Neural cell (in vitro differentiated cells): Measurements from ENCODE around the gene KCNJ10. TPM values are rescaled to one million over a fixed set of nuclear protein-coding genes. Genes with fewer than 3 reads are reported as not detected.

ENCODE experiments used
- H2AFZ ChIP-seq: fragments of 200-600, 300-800 bp; sonication (generic), shearing (Covaris generic); 2 replicates; pipeline ENCODE4 v1.6.0; 2014; ENCODE audit warnings: low read depth, mild to moderate bottlenecking, antibody characterized with exemption, low read length, moderate library complexity
- H3F3A ChIP-seq: fragments of 200-600 bp; shearing (Covaris generic); 2 replicates; pipeline ENCODE4 v1.6.1; 2016; ENCODE audit warnings: mild to moderate bottlenecking, moderate library complexity, mixed read lengths, antibody characterized with exemption, low read length; ENCODE audit not compliant: insufficient read depth, poor library complexity, severe bottlenecking
- H3K27ac ChIP-seq: fragments of 200-600, 300-800 bp; sonication (generic), shearing (Covaris generic); 2 replicates; pipeline ENCODE4 v1.5.1; 2014; ENCODE audit warnings: mild to moderate bottlenecking, low read length, moderate library complexity
- H3K27me3 ChIP-seq: fragments of 300-800, 200-600 bp; sonication (generic), shearing (Covaris generic); 2 replicates; pipeline ENCODE4 v1.6.0; 2014; ENCODE audit warnings: mild to moderate bottlenecking, low read depth, low read length, moderate library complexity; ENCODE audit not compliant: insufficient read depth
- H3K36me3 ChIP-seq: fragments of 300-800, 200-600 bp; sonication (generic), shearing (Covaris generic); 2 replicates; pipeline ENCODE4 v1.5.1; 2014; ENCODE audit warnings: mild to moderate bottlenecking, antibody characterized with exemption, low read length, moderate library complexity; ENCODE audit not compliant: insufficient read depth
- H3K4me2 ChIP-seq: fragments of 300-800, 200-600 bp; sonication (generic), shearing (Covaris generic); 2 replicates; pipeline ENCODE4 v1.6.0; 2014; ENCODE audit warnings: mild to moderate bottlenecking, low read length
- H3K4me3 ChIP-seq: fragments of 300-800, 200-600 bp; sonication (generic), shearing (Covaris generic); 2 replicates; pipeline ENCODE4 v1.5.1; 2014; ENCODE audit warnings: mild to moderate bottlenecking, low read length, moderate library complexity
- H3K79me2 ChIP-seq: fragments of 200-600 bp; shearing (Covaris generic); replicated peaks from 2 replicates; pipeline ENCODE4 v1.6.0; 2014; ENCODE audit warnings: mild to moderate bottlenecking, low read length, moderate library complexity; ENCODE audit not compliant: insufficient read depth
- H3K9ac ChIP-seq: fragments of 300-800, 200-600 bp; sonication (generic), shearing (Covaris generic); 2 replicates; pipeline ENCODE4 v1.6.1; 2016; ENCODE audit warnings: mild to moderate bottlenecking, low read length, mixed read lengths
- H3K9me2 ChIP-seq: fragments of 200-600 bp; shearing (Covaris generic); 2 replicates; pipeline ENCODE4 v1.6.1; 2016; ENCODE audit warnings: mild to moderate bottlenecking, low read length, mixed read lengths; ENCODE audit not compliant: insufficient read depth
- H3K9me3 ChIP-seq: fragments of 200-600, 300-800 bp; sonication (generic), shearing (Covaris generic); 2 replicates; pipeline ENCODE4 v1.6.1; 2016; ENCODE audit warnings: mild to moderate bottlenecking, mixed run types, low read length, moderate library complexity, mixed read lengths
- H4K20me1 ChIP-seq: fragments of 200-600 bp; shearing (Covaris generic); 2 replicates; pipeline ENCODE4 v1.6.1; 2016; ENCODE audit warnings: mild to moderate bottlenecking, mixed run types; ENCODE audit not compliant: insufficient read depth
- EP300 ChIP-seq: fragments of 450-650 bp; conservative IDR thresholded peaks from 2 replicates; pipeline ENCODE4 v1.6.1; 2014; ENCODE audit warnings: antibody characterized with exemption, mild to moderate bottlenecking, moderate library complexity; ENCODE audit not compliant: poor library complexity, severe bottlenecking
- EZH2 ChIP-seq: fragments of 200-600, 300-800 bp; shearing (Covaris generic), sonication (generic); IDR thresholded peaks from 2 replicates; pipeline ENCODE4 v1.6.1; 2014; ENCODE audit warnings: antibody characterized with exemption, low read length, borderline replicate concordance, mild to moderate bottlenecking; ENCODE audit not compliant: insufficient read depth, poor library complexity, severe bottlenecking
- MXI1 ChIP-seq: fragments of 450-650 bp; conservative IDR thresholded peaks from 2 replicates; pipeline ENCODE4 v1.6.1; 2014; ENCODE audit warnings: antibody characterized with exemption, mild to moderate bottlenecking; ENCODE audit not compliant: poor library complexity, severe bottlenecking
- POLR2AphosphoS5 ChIP-seq: IDR thresholded peaks from 2 replicates; pipeline ENCODE4 v1.6.1; 2012
- RAD21 ChIP-seq: fragments of 450-650 bp; conservative IDR thresholded peaks from 2 replicates; pipeline ENCODE4 v1.6.1; 2014; ENCODE audit warnings: antibody characterized with exemption, mild to moderate bottlenecking, moderate library complexity
- SMC3 ChIP-seq: fragments of 450-650 bp; conservative IDR thresholded peaks from 2 replicates; pipeline ENCODE4 v1.6.1; 2014; ENCODE audit warnings: antibody characterized with exemption, mild to moderate bottlenecking, moderate library complexity; ENCODE audit not compliant: poor library complexity
- TAF1 ChIP-seq: IDR thresholded peaks from 2 replicates; pipeline ENCODE4 v1.6.1; 2012; ENCODE audit warnings: low read depth
- polyA plus RNA-seq: library from polyadenylated mRNA; depleted of rRNA; stranded (reverse); fragments of >200 nt; gene quantifications from 2 replicates; pipeline ENCODE4 v1.2.3, GENCODE V29; 2014
- TF ChIP-seq, protein P1 (sequence below): IDR thresholded peaks from 2 replicates; pipeline ENCODE4 v1.6.1; 2012; ENCODE audit warnings: borderline replicate concordance
- TF ChIP-seq, protein P2 (sequence below): fragments of 450-650 bp; IDR thresholded peaks from 2 replicates; pipeline ENCODE4 v1.5.1; 2014; ENCODE audit warnings: antibody characterized with exemption, mild to moderate bottlenecking, moderate library complexity; ENCODE audit not compliant: poor library complexity, severe bottlenecking

Gene KCNJ10
- polyA plus RNA-seq, 1 donor from 2014 or later: not detected

DNA sequence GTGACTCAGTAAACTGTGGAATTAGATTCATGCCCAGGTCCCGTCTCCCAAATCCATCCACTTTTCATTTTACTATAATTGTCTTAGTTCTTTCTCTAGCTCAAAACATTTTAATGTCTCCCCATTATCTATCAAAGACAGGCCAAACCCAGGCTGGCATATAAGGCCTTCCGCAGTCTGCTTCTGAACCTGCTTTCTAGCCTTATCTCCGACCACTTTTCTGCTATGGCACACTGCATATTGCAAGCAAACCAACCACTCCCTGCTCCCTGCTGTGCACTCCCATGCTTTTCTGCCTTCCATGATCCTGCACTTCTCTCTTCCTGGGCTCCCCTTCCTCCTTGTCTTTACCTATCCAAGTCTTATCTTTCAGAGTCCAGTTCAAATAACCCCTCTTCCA, 20.9 kb downstream of the KCNJ10 start:
- H3K9ac ChIP-seq: no peak overlapping the region
- no peak overlapping the region for H3K4me2 ChIP-seq
- no peaks in the 10 kb centered on the region for H3K27me3 ChIP-seq
- H3K36me3 ChIP-seq: no peaks in the 10 kb centered on the region
- no peak for TF ChIP-seq RAD21
- no peak for TF ChIP-seq SMC3
- TF ChIP-seq, protein P1, sequence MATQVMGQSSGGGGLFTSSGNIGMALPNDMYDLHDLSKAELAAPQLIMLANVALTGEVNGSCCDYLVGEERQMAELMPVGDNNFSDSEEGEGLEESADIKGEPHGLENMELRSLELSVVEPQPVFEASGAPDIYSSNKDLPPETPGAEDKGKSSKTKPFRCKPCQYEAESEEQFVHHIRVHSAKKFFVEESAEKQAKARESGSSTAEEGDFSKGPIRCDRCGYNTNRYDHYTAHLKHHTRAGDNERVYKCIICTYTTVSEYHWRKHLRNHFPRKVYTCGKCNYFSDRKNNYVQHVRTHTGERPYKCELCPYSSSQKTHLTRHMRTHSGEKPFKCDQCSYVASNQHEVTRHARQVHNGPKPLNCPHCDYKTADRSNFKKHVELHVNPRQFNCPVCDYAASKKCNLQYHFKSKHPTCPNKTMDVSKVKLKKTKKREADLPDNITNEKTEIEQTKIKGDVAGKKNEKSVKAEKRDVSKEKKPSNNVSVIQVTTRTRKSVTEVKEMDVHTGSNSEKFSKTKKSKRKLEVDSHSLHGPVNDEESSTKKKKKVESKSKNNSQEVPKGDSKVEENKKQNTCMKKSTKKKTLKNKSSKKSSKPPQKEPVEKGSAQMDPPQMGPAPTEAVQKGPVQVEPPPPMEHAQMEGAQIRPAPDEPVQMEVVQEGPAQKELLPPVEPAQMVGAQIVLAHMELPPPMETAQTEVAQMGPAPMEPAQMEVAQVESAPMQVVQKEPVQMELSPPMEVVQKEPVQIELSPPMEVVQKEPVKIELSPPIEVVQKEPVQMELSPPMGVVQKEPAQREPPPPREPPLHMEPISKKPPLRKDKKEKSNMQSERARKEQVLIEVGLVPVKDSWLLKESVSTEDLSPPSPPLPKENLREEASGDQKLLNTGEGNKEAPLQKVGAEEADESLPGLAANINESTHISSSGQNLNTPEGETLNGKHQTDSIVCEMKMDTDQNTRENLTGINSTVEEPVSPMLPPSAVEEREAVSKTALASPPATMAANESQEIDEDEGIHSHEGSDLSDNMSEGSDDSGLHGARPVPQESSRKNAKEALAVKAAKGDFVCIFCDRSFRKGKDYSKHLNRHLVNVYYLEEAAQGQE: no peak
- no peaks in the 10 kb centered on the region for H3K79me2 ChIP-seq
- no peaks in the 10 kb centered on the region for H3F3A ChIP-seq
- no peak overlapping the region for H3K4me3 ChIP-seq
- no peaks in the 10 kb centered on the region for H3K9me3 ChIP-seq
- H4K20me1 ChIP-seq: no peaks in the 10 kb centered on the region
- H3K9me2 ChIP-seq: no peaks in the 10 kb centered on the region
- H2AFZ ChIP-seq: no peak overlapping the region
- H3K27ac ChIP-seq: no peak overlapping the region

DNA sequence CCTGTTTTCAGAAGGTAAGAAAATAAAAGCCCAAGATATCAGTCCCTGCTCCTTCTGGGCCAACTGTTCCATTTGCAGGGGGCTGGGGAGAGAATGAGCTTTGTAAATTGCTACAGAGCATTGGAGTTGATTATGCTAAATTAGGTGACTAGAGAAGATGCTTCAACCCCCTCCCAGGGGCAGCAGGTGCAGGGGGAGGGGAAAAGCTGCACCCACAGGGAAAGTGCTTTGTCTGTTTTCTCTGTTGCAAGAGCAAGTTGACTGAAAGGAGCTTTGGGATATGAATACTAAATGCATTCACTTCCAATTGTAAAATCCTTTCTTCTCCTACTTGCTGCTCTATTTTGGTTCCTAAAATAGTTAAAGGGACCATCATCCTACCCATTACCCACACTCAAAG, 21.6 kb downstream of the KCNJ10 start:
- Histone ChIP-seq H3K4me2 (no peak overlapping the region), H3K4me3 (no peak overlapping the region), H3K9me3 (no peaks in the 10 kb centered on the region), H3K79me2 (no peaks in the 10 kb centered on the region), H4K20me1 (no peaks in the 10 kb centered on the region), H3K27ac (no peak overlapping the region), H3K36me3 (no peaks in the 10 kb centered on the region), H3F3A (no peaks in the 10 kb centered on the region), H3K9me2 (no peaks in the 10 kb centered on the region), H3K27me3 (no peaks in the 10 kb centered on the region), H3K9ac (no peak overlapping the region), H2AFZ (no peak overlapping the region)
- TF ChIP-seq MXI1 (no peak), SMC3 (no peak)

DNA sequence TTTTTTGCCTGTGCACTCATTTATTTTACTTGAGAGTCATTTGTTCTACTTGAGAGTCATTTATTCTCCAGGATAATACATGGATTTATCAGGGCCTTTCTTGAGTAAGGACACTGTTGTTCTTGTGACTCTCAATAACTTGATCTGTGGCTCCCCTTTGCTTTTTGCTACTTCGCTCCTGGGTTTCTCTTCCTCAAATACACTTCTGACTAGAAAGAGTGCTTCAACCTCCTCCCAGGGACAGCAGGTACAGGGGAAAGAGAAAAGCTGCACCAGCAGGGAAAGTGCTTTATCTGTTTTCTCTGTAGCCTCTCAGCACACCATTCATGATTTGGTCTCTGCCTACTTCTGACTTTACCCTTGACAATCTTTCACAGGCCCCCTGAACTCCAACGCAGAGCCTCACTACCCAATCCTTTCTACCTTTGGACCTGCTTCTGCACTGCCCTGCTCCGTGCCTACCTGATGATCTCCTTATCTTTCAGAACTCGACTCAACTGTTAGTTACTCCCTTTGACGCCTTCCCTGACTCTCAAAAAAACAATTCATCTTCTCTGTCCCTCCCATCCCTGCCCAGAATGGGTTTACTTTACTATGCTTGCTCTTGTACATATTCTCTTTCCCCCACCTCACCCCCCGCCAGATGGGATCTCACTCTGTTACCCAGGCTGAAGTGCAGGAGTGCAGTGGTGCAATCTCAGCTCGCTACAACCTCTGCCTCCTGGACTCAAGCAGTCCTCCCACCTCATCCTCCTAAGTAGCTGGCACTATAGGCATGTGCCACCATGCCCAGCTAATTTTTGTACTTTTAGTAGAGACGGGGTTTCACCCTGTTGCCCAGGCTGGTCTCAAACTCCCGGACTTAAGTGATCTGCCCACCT, 22.6 kb downstream of the KCNJ10 start:
- H3K9me2 ChIP-seq: no peaks in the 10 kb centered on the region
- H3K9ac ChIP-seq: no peak overlapping the region
- TF ChIP-seq SMC3 (no peak), RAD21 (no peak), EZH2 (no peak), TAF1 (no peak), MXI1 (no peak), POLR2AphosphoS5 (no peak), EP300 (no peak)
- TF ChIP-seq, protein P1: no peak
- TF ChIP-seq, protein P2, sequence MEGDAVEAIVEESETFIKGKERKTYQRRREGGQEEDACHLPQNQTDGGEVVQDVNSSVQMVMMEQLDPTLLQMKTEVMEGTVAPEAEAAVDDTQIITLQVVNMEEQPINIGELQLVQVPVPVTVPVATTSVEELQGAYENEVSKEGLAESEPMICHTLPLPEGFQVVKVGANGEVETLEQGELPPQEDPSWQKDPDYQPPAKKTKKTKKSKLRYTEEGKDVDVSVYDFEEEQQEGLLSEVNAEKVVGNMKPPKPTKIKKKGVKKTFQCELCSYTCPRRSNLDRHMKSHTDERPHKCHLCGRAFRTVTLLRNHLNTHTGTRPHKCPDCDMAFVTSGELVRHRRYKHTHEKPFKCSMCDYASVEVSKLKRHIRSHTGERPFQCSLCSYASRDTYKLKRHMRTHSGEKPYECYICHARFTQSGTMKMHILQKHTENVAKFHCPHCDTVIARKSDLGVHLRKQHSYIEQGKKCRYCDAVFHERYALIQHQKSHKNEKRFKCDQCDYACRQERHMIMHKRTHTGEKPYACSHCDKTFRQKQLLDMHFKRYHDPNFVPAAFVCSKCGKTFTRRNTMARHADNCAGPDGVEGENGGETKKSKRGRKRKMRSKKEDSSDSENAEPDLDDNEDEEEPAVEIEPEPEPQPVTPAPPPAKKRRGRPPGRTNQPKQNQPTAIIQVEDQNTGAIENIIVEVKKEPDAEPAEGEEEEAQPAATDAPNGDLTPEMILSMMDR: no peak
- no peak overlapping the region for H3K27ac ChIP-seq
- H2AFZ ChIP-seq: no peak overlapping the region
- no peak overlapping the region for H3K4me3 ChIP-seq
- H4K20me1 ChIP-seq: no peaks in the 10 kb centered on the region
- H3K9me3 ChIP-seq: no peaks in the 10 kb centered on the region
- H3K79me2 ChIP-seq: no peaks in the 10 kb centered on the region
- H3K27me3 ChIP-seq: no peaks in the 10 kb centered on the region
- no peaks in the 10 kb centered on the region for H3K36me3 ChIP-seq
- no peak overlapping the region for H3K4me2 ChIP-seq
- no peaks in the 10 kb centered on the region for H3F3A ChIP-seq
